DMS153 treated with DMSO at 0.1 percent for 48 hours (cell line): ENCODE data around the gene ARPP21.

Experiments used
- DNase-seq: peaks from one replicate; lab custom pipeline; 2025; ENCODE audit not compliant: unreplicated experiment; lab: John Stamatoyannopoulos, UW

Gene ARPP21

GRCh38 chr3:35733341-35733740 lies 94.0 kb downstream of the ARPP21 start:
- DNase-seq: no peak

GRCh38 chr3:35733864-35734263 lies 94.5 kb downstream of the ARPP21 start:
- DNase-seq: no peak

GRCh38 chr3:35737080-35737479 lies 97.8 kb downstream of the ARPP21 start:
- no peak for DNase-seq

GRCh38 chr3:35737527-35737926 lies 98.2 kb downstream of the ARPP21 start:
- no peak for DNase-seq

- DNase-seq: no peak
These were observed 98.8 kb downstream of the ARPP21 start for GRCh38 chr3:35737934-35738706.

- no peak for DNase-seq
These were observed 100.0 kb downstream of the ARPP21 start for GRCh38 chr3:35739181-35739809.

GRCh38 chr3:35739964-35740527 lies 100.7 kb downstream of the ARPP21 start:
- no peak for DNase-seq

- no peak for DNase-seq
These were observed 103.9 kb downstream of the ARPP21 start for GRCh38 chr3:35743218-35743617.

GRCh38 chr3:35744419-35744818 lies 105.1 kb downstream of the ARPP21 start:
- no peak for DNase-seq

GRCh38 chr3:35745351-35745750 lies 106.0 kb downstream of the ARPP21 start:
- DNase-seq: no peak

GRCh38 chr3:35745802-35746484 lies 106.6 kb downstream of the ARPP21 start:
- DNase-seq: no peak

GRCh38 chr3:35746492-35746891 lies 107.2 kb downstream of the ARPP21 start:
- DNase-seq: no peak

- DNase-seq: no peak
These were observed 108.8 kb downstream of the ARPP21 start for GRCh38 chr3:35748144-35748543.

- DNase-seq: no peak
These were observed 111.9 kb downstream of the ARPP21 start for GRCh38 chr3:35751207-35751606.

GRCh38 chr3:35757991-35758757 lies 118.8 kb downstream of the ARPP21 start:
- no peak for DNase-seq

- no peak for DNase-seq
These were observed 120.8 kb downstream of the ARPP21 start for GRCh38 chr3:35760146-35760545.

GRCh38 chr3:35761311-35761710 lies 122.0 kb downstream of the ARPP21 start:
- DNase-seq: no peak

- DNase-seq: no peak
These were observed 133.2 kb downstream of the ARPP21 start for GRCh38 chr3:35772381-35773015.

GRCh38 chr3:35773417-35773816 lies 134.1 kb downstream of the ARPP21 start:
- no peak for DNase-seq

- DNase-seq: no peak
These were observed 137.0 kb downstream of the ARPP21 start for GRCh38 chr3:35776346-35776745.

- no peak for DNase-seq
These were observed 137.7 kb downstream of the ARPP21 start for GRCh38 chr3:35777065-35777464.
